GM21576 (cell line): ENCODE results near the gene RHBDD1.

Experiments used
- ATAC-seq: cut with Tn5 transposase; IDR thresholded peaks from one replicate; pipeline ENCODE4 v1.9.1; 2021; ENCODE audit warnings: mild to moderate bottlenecking, moderate library complexity; ENCODE audit not compliant: unreplicated experiment

Gene RHBDD1

DNA sequence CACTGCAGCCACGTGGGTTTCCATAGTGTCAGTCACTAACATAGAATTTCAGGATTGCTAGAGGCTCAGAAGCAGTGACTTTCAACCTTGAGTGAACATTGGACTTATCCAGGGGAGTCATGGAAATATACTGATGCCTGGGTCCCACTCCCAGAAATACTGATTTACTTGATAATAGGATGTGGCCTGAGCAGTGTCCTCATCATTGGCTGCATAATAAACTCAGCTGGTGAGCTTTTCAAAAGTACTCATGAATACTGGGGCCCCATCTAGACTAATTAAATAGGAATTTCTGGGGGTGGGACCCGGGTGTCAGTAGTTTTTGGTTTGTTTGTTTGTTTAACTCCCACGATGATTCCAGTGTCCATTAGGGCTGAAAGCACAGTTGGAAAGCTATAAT lies 186.8 kb downstream of the RHBDD1 start:
- ATAC-seq, result no peak

DNA sequence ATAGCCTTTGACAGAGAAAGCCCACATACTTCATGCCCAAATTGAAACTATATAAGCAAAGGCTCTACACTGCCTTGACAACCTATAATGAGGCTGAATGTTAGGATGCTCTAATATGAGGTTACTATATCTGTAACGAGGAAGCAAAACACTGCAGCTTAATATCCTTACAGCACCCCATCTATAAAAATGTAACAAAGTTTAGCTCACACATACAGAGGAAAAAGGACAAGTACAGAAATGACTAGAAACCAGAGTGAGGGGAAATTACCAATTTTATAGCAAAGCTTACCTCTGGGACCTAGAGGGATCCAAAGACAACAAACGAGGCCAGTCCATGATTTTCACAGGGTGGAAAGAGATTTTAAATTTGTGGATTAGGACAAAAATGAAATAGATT lies 189.7 kb downstream of the RHBDD1 start:
- ATAC-seq, result no peak

DNA sequence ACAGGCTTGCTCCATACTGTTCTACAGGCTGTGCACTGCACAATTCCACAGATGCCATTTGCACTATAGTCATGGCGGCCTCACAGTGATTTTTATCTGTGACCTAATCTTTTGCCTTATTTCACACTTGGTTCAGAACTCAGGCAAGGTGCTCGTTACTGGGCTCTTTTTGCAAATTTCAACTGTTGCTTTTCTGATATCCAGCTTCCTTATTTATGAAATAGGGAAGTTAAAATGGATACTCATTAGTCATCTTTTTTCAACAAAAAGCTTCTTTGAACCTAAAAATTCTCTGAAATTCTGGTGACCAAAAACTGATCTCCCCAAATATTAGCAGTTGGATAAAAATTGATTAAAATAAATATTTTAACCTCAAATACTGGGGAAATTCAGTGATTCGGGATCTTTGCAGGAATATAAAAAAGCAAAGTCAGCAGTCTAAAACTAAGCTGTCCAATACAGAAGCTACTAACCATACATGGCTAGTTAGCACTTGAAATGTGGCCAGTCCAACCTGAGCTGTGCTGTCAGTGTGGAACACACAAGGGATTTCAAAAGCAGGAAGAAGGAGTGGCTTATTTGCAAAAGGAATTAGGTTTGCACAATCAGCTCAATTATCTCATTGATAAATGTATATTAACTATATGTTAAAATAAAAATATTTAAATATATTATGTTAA lies 193.7 kb downstream of the RHBDD1 start:
- no peak for ATAC-seq

DNA sequence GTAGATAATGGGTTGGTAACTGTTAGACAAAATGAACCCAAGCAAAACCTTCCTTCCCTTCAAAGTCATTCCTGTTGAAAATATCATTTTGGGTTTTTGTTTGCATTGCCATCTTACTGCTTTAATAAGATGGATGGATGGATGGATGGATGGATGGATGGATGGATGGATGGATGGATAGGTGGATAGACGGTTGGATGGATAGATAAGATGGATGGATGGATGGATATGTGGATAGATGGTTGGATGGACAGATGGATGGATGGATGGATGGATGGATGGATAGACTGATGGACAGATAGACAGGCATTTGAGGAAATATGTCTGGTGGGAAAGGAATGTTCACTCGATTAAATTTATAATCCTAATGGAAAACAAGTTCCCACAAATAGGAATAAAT lies 194.9 kb downstream of the RHBDD1 start:
- ATAC-seq, result no peak

DNA sequence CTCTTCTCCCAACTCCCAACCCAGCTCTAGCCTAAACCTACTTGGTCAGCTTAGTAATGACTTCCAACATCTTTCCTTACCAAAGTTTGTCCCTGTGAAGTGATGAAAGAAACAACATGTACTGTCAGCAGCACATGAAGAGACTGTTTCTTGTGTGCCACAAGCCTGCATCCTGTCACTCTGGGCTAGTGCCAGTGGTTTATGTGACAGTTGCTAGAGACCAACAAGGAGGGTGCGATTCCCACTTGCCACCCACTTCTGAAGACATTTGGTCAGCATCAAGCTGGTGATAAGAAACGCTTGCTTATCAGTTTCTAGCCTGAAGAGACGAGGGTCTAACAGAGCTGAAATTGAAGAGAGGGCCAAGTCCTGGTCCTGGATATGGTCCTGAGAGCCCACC lies 195.5 kb downstream of the RHBDD1 start:
- no peak for ATAC-seq

DNA sequence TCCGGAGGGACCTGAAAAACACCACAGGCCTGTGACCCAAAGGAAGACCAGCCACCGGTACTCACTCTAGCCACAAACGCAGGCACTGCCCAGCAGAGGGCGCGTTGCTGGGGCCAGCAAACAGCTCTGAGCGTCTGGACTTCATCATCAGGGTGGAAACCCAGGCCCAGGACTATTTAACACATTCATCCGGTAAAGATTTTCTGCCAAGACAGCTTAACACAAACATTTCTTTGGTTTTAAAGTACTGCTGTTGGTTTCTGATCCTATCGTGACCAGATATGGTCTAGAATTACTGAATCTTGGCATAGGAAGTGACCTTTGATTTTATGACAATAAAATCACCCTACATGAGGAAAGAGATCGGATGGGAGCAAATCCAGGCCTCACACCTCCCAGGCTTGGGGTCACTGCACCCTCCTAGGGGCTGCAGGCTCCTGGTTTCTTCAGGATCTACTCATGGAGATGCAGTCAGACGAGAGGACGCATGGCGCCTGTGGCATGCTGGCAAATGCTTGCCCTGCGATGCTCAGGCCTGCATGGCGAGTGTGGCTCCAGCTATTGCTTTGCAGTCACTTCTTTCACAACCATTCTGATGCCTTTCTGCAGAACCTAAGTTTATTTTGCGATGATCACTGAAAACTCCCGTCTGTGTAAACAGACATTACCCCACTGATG lies 197.8 kb downstream of the RHBDD1 start:
- peak; percentile 86 for ATAC-seq

DNA sequence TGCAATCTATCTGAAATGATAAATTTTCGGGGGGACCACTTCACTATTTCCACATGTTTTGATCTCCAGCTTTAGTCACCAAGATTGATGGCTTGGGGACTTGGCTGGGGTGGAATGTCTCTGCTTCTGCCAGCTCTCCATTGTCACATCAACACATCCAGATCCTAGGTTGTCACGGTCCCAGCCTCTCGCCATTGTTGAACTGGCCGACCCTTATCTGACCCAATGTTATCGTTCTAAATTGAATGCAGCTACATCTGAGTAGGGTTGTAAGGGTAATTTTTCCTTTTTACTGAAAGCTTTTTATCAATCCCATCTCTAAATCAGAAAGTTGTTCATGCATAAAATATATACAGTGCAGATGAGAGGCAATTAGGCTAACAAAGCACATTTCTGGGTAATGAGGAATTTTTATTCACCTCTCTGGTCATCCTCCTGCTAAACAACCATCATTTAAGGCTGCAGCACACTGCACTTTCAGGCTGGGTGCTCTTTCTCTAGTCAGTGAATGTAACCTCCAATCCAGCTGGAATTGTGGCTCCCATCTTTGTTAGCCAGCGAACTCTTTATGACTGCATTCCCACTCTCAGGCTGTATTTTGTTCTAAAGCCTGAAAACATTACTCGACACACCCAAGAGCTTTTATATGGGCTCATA lies 200.0 kb downstream of the RHBDD1 start:
- no peak for ATAC-seq

DNA sequence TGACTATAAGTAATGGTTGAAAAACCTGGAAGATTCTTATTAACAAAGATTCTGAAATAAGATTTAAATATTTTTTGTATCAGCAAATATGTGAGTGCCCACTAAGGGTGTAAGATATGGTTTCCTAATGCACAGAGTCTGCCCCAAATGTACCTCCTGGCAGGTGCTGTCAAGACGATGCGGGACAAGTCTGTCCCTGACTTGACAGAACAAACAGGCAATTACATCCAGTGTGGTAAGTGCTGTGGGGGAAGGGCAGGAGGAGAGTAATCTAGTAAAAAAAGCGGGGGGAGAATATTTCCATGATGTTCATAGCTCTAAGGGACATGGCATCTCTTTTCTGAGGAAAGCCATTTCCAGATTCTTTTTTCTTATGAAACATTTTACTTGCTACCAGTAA lies 200.7 kb downstream of the RHBDD1 start:
- no peak for ATAC-seq

DNA sequence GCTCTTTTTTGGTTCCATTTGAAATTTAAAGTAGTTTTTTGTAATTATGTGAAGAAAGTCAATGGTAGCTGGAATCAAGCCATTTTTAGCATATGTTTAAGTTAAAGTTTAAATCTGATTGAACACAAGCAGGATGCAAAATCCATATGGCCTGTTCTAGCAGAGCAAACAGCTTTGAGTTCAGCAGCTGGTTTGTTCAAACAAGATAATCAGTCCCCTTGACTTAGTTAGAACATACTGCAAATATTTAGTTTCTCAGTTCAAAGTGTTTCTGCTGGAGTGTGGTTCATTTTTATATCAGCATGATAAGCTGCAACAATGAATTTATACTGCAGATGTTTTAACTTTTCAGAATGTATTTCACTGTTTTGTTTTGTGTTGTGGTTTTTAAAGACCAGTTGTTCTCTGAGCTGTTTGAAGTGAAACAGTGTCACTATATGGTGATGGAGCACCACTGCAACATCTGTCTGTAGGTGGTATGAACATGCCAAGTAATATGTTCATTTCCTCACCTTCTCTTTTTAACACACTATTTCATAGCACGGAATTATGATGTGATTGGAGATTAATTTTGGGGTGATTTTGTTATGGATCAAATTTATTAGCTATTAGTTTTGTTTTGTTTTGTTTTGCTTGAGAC lies 202.8 kb downstream of the RHBDD1 start:
- ATAC-seq, result no peak

DNA sequence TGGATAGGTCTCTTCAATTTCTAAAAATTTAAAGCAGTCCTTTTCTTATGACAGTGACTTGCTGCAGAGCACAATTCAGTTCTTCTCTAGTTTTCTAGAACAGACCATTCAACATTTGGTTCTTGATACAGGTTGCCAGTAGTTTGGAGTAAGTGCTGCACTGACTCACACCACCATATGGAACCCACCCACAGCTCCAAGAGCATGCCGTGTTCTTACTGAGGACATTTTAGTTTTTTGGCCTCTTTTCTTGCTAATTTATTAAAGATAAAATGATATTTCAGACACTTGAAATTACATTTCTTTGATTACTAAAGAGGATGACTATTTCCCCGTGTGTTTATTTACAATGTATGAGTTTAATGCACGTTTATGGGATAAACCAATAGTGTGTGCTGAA lies 208.1 kb downstream of the RHBDD1 start:
- ATAC-seq, result no peak
